Glutamatergic neuron (in vitro differentiated cells): ENCODE results near the gene IL19. TPM values are rescaled to one million over a fixed set of nuclear protein-coding genes. Genes with fewer than 3 reads are reported as not detected.

Experiments used
- DNase-seq: peaks from one replicate; pipeline ENCODE4 v3.0.0; 2022
- H3K27ac Mint-ChIP-seq: one replicate; pipeline ENCODE4 v1.8.0; 2020; ENCODE audit warnings: mild to moderate bottlenecking, mixed read lengths, inconsistent platforms; ENCODE audit not compliant: unreplicated experiment
- H3K27me3 Mint-ChIP-seq: one replicate; pipeline ENCODE4 v1.8.0; 2020; ENCODE audit warnings: mild to moderate bottlenecking, moderate library complexity, mixed read lengths, inconsistent platforms; ENCODE audit not compliant: unreplicated experiment
- H3K36me3 Mint-ChIP-seq: one replicate; pipeline ENCODE4 v1.8.0; 2020; ENCODE audit warnings: mild to moderate bottlenecking, mixed read lengths, inconsistent platforms; ENCODE audit not compliant: unreplicated experiment
- H3K4me1 Mint-ChIP-seq: one replicate; pipeline ENCODE4 v1.8.0; 2020; ENCODE audit warnings: mild to moderate bottlenecking, low read depth, mixed read lengths, inconsistent platforms; ENCODE audit not compliant: unreplicated experiment
- H3K4me3 Mint-ChIP-seq: one replicate; pipeline ENCODE4 v1.8.0; 2020; ENCODE audit warnings: mild to moderate bottlenecking, mixed read lengths, inconsistent platforms; ENCODE audit not compliant: unreplicated experiment
- H3K9me3 Mint-ChIP-seq: one replicate; pipeline ENCODE4 v1.8.0; 2020; ENCODE audit warnings: mild to moderate bottlenecking, moderate library complexity, mixed read lengths, inconsistent platforms; ENCODE audit not compliant: unreplicated experiment
- CTCF ChIP-seq: fragments of 200-600 bp; sonication (generic); IDR thresholded peaks from one replicate; pipeline ENCODE4 v1.5.0; 2021; ENCODE audit not compliant: partially characterized antibody, unreplicated experiment
- total RNA-seq: library from RNA; stranded (reverse); fragmentation: NEBNext Ultra II Directional; extraction: Animal tissue kit (Norgen Biotek cat#: 25700); gene quantifications from one replicate; pipeline ENCODE4 v1.2.1, GENCODE V29; 2021; ENCODE audit not compliant: unreplicated experiment

The IL19 gene
- total RNA-seq, 1 donor from 2014 or later = not detected

GRCh38 chr1:206855859-206856258 lies 85.3 kb downstream of the IL19 start:
- peaks cover 2% of the 10 kb centered on the region for H3K27me3 Mint-ChIP-seq
- no peak for TF ChIP-seq CTCF
- H3K36me3 Mint-ChIP-seq = peaks cover 14% of the 10 kb centered on the region
- H3K4me3 Mint-ChIP-seq = no peak overlapping the region
- DNase-seq = no peak
- no peak overlapping the region for H3K27ac Mint-ChIP-seq
- H3K9me3 Mint-ChIP-seq = peaks cover 3% of the 10 kb centered on the region
- no peaks in the 10 kb centered on the region for H3K4me1 Mint-ChIP-seq

- peaks cover 6% of the 10 kb centered on the region for H3K36me3 Mint-ChIP-seq
- peaks cover 2% of the 10 kb centered on the region for H3K27me3 Mint-ChIP-seq
Measured at GRCh38 chr1:206856674-206857464, 86.3 kb downstream of the IL19 start.

GRCh38 chr1:206859082-206859521 lies 88.5 kb downstream of the IL19 start:
- Mint-ChIP-seq H3K4me1 (no peaks in the 10 kb centered on the region), H3K27me3 (peaks cover 2% of the 10 kb centered on the region), H3K27ac (no peak overlapping the region), H3K4me3 (no peak overlapping the region), H3K36me3 (no peaks in the 10 kb centered on the region), H3K9me3 (peaks cover 2% of the 10 kb centered on the region)
- DNase-seq = no peak
- no peak for TF ChIP-seq CTCF

More at GRCh38 chr1:206856674-206857464, 86.3 kb downstream of the IL19 start:
- H3K4me3 Mint-ChIP-seq = no peak overlapping the region
- H3K9me3 Mint-ChIP-seq = peaks cover 2% of the 10 kb centered on the region
- H3K27ac Mint-ChIP-seq = no peak overlapping the region
- TF ChIP-seq CTCF = no peak
- H3K4me1 Mint-ChIP-seq = no peaks in the 10 kb centered on the region
- no peak for DNase-seq

GRCh38 chr1:206860165-206860564 lies 89.6 kb downstream of the IL19 start:
- Mint-ChIP-seq H3K36me3 (no peaks in the 10 kb centered on the region), H3K4me3 (no peak overlapping the region), H3K27me3 (peaks cover 2% of the 10 kb centered on the region), H3K9me3 (peaks cover 2% of the 10 kb centered on the region), H3K27ac (no peak overlapping the region), H3K4me1 (no peaks in the 10 kb centered on the region)
- DNase-seq = no peak
- no peak for TF ChIP-seq CTCF

GRCh38 chr1:206863266-206863665 lies 92.7 kb downstream of the IL19 start:
- no peaks in the 10 kb centered on the region for H3K36me3 Mint-ChIP-seq
- H3K9me3 Mint-ChIP-seq = peaks cover 2% of the 10 kb centered on the region
- TF ChIP-seq CTCF = no peak
- no peak overlapping the region for H3K27ac Mint-ChIP-seq
- no peak overlapping the region for H3K4me3 Mint-ChIP-seq
- H3K27me3 Mint-ChIP-seq = peaks cover 3% of the 10 kb centered on the region
- H3K4me1 Mint-ChIP-seq = no peaks in the 10 kb centered on the region
- no peak for DNase-seq
